Stimulated activated CD4-positive, alpha-beta T cell treated with anti-CD3 and anti-CD28 coated beads, Interleukin-2, amount 100 ng/mL, for 4 hours (primary cell): ENCODE data around the gene UQCR11.

Experiments
- DNase-seq: peaks from one replicate; pipeline ENCODE4 v3.0.0-alpha.2; 2020; ENCODE audit warnings: low read depth

The UQCR11 gene

GRCh38 chr19:1567116-1567847 is 38.0 kb downstream of the UQCR11 start:
- no peak for DNase-seq

GRCh38 chr19:1566392-1567115 is 38.7 kb downstream of the UQCR11 start:
- DNase-seq, result no peak

GRCh38 chr19:1563251-1563650 is 42.0 kb downstream of the UQCR11 start:
- no peak for DNase-seq

GRCh38 chr19:1561236-1561842 is 43.9 kb downstream of the UQCR11 start:
- DNase-seq, result no peak

- no peak for DNase-seq
Measured at GRCh38 chr19:1560286-1560882, 44.9 kb downstream of the UQCR11 start.

GRCh38 chr19:1558552-1558951 is 46.7 kb downstream of the UQCR11 start:
- DNase-seq, result no peak

GRCh38 chr19:1556390-1557070 is 48.7 kb downstream of the UQCR11 start:
- no peak for DNase-seq

GRCh38 chr19:1555487-1556389 is 49.5 kb downstream of the UQCR11 start:
- DNase-seq, result no peak

- no peak for DNase-seq
Measured at GRCh38 chr19:1554968-1555367, 50.3 kb downstream of the UQCR11 start.

- DNase-seq, result no peak
Measured at GRCh38 chr19:1553415-1553814, 51.8 kb downstream of the UQCR11 start.

GRCh38 chr19:1551068-1552040 is 53.9 kb downstream of the UQCR11 start:
- DNase-seq, result no peak

- no peak for DNase-seq
Measured at GRCh38 chr19:1549332-1549945, 55.8 kb downstream of the UQCR11 start.
